ENCODE data around the gene AGRN.

DNA sequence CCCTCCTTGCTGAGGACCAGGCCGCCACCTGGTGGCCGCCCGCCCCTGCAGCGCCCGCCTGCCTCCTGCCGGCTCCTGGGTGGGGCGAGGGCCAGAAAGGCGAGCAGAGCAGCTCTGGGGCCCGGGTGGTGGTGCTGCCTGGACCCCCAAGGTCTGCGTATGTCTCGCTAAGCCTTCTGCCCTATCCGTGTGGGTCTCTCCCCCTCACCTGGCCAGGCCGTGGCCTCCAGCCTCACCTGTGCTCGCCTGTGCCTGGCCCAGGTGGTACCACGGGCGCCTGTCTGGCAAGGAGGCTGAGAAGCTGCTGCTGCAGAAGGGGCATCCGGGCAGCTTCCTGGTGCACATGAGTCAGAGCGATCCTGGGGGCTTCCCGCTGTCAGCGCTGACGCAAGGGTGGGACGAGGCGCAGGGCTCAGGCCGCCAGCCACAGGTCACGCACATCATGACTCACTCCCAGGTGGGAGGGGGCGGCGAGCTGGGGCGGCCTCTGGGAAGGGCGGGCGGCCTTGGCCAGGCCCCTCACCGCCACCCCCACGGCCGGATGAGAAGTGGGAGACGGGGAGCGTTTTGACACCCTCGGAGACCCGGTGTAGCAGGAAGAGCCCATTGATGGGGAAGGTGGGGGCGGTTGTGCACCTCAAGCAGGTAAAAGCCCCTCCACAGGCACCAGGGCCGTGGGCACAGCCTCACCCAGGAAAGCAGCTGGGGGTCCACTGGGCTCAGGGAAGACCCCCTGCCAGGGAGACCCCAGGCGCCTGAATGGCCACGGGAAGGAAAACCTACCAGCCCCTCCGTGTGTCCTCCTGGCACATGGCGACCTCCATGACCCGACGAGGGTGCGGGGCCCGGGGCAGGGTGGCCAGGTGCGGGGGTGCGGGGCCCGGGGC is 44.3 kb downstream of the AGRN start:
- TF ChIP-seq, protein P1, sequence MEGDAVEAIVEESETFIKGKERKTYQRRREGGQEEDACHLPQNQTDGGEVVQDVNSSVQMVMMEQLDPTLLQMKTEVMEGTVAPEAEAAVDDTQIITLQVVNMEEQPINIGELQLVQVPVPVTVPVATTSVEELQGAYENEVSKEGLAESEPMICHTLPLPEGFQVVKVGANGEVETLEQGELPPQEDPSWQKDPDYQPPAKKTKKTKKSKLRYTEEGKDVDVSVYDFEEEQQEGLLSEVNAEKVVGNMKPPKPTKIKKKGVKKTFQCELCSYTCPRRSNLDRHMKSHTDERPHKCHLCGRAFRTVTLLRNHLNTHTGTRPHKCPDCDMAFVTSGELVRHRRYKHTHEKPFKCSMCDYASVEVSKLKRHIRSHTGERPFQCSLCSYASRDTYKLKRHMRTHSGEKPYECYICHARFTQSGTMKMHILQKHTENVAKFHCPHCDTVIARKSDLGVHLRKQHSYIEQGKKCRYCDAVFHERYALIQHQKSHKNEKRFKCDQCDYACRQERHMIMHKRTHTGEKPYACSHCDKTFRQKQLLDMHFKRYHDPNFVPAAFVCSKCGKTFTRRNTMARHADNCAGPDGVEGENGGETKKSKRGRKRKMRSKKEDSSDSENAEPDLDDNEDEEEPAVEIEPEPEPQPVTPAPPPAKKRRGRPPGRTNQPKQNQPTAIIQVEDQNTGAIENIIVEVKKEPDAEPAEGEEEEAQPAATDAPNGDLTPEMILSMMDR (conservative IDR thresholded peaks at IDR 0.05) = peak; percentile 98
- no peak for TF ChIP-seq ZFX (IDR thresholded peaks at IDR 0.05)
